ENCODE results near the gene ATE1. TPM values are rescaled to one million over a fixed set of nuclear protein-coding genes. Genes with fewer than 3 reads are reported as not detected.
A peak's percentile ranks its signal among the peaks of the same experiment; 100 is the strongest.
"Not testable (repeated sequence)": the region's sequence is repeated elsewhere in the genome, so short reads cannot be mapped to it uniquely, and the experiment has no call there.

ATE1 gene
- total RNA-seq, 1 donor from 2014 or later, result 24.2 TPM

DNA sequence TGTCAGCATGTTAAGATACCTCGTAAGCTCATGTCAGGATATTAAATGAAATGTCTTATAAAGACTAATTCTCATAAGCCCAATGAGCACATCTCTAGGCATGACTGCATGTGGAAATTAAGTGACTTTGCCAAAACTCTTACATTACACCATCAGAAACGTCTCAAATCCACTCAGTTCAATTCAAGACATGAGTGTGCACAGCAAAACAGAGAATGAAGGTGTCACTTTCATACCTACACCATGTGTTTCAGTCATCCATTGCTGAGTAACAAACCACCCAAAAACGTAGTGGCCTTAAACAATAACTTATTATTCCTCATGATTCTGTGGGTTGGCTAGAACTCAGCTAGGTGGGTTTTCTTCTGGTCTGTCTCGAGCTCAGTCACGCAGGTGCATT, 99.8 kb downstream of the ATE1 start:
- H3K4me1 Mint-ChIP-seq (ENCODE audit: low read depth), result peaks cover 33% of the 10 kb centered on the region
- no peak overlapping the region for H3K27ac Mint-ChIP-seq (ENCODE audit: unreplicated experiment)
- peaks cover 15% of the 10 kb centered on the region for H3K36me3 Mint-ChIP-seq (ENCODE audit: low read depth)
- no peak overlapping the region for H3K4me3 Mint-ChIP-seq (ENCODE audit: unreplicated experiment)
- no peaks in the 10 kb centered on the region for H3K9me3 Mint-ChIP-seq (ENCODE audit: low read depth)
- H3K27me3 Mint-ChIP-seq (ENCODE audit: low read depth), result no peaks in the 10 kb centered on the region
- TF ChIP-seq, protein P1, sequence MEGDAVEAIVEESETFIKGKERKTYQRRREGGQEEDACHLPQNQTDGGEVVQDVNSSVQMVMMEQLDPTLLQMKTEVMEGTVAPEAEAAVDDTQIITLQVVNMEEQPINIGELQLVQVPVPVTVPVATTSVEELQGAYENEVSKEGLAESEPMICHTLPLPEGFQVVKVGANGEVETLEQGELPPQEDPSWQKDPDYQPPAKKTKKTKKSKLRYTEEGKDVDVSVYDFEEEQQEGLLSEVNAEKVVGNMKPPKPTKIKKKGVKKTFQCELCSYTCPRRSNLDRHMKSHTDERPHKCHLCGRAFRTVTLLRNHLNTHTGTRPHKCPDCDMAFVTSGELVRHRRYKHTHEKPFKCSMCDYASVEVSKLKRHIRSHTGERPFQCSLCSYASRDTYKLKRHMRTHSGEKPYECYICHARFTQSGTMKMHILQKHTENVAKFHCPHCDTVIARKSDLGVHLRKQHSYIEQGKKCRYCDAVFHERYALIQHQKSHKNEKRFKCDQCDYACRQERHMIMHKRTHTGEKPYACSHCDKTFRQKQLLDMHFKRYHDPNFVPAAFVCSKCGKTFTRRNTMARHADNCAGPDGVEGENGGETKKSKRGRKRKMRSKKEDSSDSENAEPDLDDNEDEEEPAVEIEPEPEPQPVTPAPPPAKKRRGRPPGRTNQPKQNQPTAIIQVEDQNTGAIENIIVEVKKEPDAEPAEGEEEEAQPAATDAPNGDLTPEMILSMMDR (IDR thresholded peaks at IDR 0.05), result no peak
- DNase-seq (ENCODE audit: low spot score), result no peak

DNA sequence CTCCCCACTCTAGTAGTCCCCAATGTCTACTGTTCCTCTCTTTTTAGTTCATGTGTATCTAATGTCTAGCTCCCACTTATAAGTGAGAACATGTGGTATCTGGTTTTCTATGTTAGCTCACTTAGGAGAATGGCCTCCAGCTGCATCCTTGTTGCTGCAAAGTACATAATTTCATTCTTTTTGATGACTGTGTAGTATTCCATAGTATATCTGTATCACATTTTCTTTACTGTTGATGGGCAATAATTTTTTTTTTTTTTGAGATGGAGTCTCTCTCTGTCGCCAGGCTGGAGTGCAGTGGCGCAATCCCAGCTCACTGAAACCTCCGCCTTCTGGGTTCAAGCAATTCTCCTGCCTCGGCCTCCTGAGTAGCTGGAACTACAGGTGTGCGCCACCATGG, 101.1 kb downstream of the ATE1 start:
- not testable (repeated sequence) for DNase-seq (ENCODE audit: low spot score); H3K27me3 Mint-ChIP-seq (ENCODE audit: low read depth); H3K4me3 Mint-ChIP-seq (ENCODE audit: unreplicated experiment); H3K27ac Mint-ChIP-seq (ENCODE audit: unreplicated experiment); H3K9me3 Mint-ChIP-seq (ENCODE audit: low read depth)
- H3K36me3 Mint-ChIP-seq (ENCODE audit: low read depth), result peaks cover 15% of the 10 kb centered on the region
- peaks cover 29% of the 10 kb centered on the region for H3K4me1 Mint-ChIP-seq (ENCODE audit: low read depth)

DNA sequence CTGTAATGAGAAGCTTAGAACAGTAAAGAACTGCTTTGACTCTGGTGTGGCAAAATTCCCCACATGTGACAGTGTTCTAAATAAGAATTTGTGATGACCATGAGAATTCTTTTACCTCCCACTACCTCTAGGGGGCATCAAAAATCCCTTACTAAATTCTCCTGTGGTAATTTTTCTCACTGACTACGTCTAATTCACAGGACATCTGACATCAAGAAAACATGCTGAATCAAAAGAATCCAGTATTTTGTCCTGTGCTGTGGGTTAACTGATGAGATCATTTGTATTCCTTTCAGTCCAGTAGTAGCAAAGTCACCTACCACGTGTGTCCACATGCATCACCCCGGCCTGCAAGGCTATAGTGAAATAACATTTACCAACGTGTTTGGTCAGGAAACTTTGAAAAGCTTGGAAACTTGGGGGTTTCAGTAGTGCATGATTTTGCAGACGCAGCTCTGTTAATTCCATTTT, 103.8 kb downstream of the ATE1 start:
- no peak for DNase-seq (ENCODE audit: low spot score)
- H3K36me3 Mint-ChIP-seq (ENCODE audit: low read depth), result peaks cover 10% of the 10 kb centered on the region
- no peaks in the 10 kb centered on the region for H3K9me3 Mint-ChIP-seq (ENCODE audit: low read depth)
- H3K27ac Mint-ChIP-seq (ENCODE audit: unreplicated experiment), result peak overlapping the region; percentile 43
- TF ChIP-seq, protein P1 (IDR thresholded peaks at IDR 0.05), result peak; percentile 85
- no peaks in the 10 kb centered on the region for H3K27me3 Mint-ChIP-seq (ENCODE audit: low read depth)
- H3K4me1 Mint-ChIP-seq (ENCODE audit: low read depth), result peaks cover 22% of the 10 kb centered on the region
- no peak overlapping the region for H3K4me3 Mint-ChIP-seq (ENCODE audit: unreplicated experiment)

DNA sequence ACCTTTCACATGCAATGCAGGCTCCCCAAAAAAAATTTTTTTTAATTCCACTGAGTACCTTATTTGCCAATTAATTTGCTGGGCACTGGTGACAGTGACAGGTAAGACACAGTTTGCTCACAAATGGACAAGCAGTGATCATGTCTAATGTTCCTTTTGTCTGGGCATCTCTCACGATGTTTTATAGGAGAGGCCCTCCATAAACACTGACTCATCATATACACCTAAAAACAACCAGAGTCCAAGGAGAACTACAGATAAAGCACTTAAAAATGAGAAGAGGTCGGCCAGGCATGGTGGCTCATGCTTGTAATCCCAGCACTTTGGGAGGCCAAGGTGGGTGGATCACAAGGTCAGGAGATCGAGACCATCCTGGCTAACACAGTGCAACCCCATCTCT, 105.1 kb downstream of the ATE1 start:
- Mint-ChIP-seq H3K27ac (ENCODE audit: unreplicated experiment) (no peak overlapping the region), H3K4me1 (ENCODE audit: low read depth) (peaks cover 22% of the 10 kb centered on the region), H3K4me3 (ENCODE audit: unreplicated experiment) (no peak overlapping the region), H3K36me3 (ENCODE audit: low read depth) (peaks cover 4% of the 10 kb centered on the region), H3K9me3 (ENCODE audit: low read depth) (no peaks in the 10 kb centered on the region), H3K27me3 (ENCODE audit: low read depth) (no peaks in the 10 kb centered on the region)
- TF ChIP-seq, protein P1 (IDR thresholded peaks at IDR 0.05), result no peak
- DNase-seq (ENCODE audit: low spot score), result no peak

DNA sequence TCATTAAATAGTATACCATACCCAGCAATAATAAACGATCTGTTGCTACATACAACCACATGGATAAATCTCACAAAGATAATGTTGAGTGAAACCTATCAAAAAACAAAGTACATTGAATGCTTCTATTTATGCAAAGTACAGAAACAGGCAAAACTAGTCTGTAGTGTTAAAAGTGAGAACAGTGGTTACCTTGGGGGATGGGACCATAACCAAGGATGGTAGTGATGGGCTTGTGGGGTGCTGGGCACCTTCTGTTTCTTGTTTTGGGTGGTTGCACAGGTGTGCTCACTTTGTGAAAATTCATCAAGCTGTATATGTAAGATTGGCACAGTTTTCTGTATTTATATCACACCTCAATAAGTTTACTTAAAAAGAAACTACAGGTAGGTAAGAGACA, 105.7 kb downstream of the ATE1 start:
- H3K27ac Mint-ChIP-seq (ENCODE audit: unreplicated experiment), result no peak overlapping the region
- H3K9me3 Mint-ChIP-seq (ENCODE audit: low read depth), result no peaks in the 10 kb centered on the region
- peaks cover 4% of the 10 kb centered on the region for H3K36me3 Mint-ChIP-seq (ENCODE audit: low read depth)
- H3K4me1 Mint-ChIP-seq (ENCODE audit: low read depth), result peaks cover 22% of the 10 kb centered on the region
- TF ChIP-seq, protein P1 (IDR thresholded peaks at IDR 0.05), result no peak
- H3K27me3 Mint-ChIP-seq (ENCODE audit: low read depth), result no peaks in the 10 kb centered on the region
- no peak overlapping the region for H3K4me3 Mint-ChIP-seq (ENCODE audit: unreplicated experiment)
- DNase-seq (ENCODE audit: low spot score), result no peak

DNA sequence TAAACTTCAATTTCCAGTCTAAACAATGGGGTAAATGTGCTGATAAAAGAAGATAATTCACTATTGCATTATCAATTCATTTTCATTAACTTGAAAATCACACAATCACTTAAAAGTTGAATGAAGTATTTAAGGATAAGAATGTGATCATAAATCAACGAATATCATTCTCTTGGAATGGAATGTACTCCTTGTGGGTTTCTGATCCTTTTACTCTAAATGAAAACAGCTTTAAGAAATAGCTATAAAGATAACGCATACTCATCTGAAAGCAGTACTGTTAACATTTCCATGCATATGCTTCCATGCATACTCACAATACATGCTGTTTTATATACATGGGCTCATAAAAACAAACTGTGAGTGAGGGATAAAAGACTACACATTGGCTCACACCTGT, 108.8 kb downstream of the ATE1 start:
- DNase-seq (ENCODE audit: low spot score), result no peak
- no peak overlapping the region for H3K27ac Mint-ChIP-seq (ENCODE audit: unreplicated experiment)
- TF ChIP-seq, protein P1 (IDR thresholded peaks at IDR 0.05), result no peak
- H3K4me3 Mint-ChIP-seq (ENCODE audit: unreplicated experiment), result no peak overlapping the region
- H3K36me3 Mint-ChIP-seq (ENCODE audit: low read depth), result peaks cover 2% of the 10 kb centered on the region
- H3K27me3 Mint-ChIP-seq (ENCODE audit: low read depth), result no peaks in the 10 kb centered on the region
- H3K9me3 Mint-ChIP-seq (ENCODE audit: low read depth), result no peaks in the 10 kb centered on the region
- H3K4me1 Mint-ChIP-seq (ENCODE audit: low read depth), result peaks cover 9% of the 10 kb centered on the region

All from chondrocyte (in vitro differentiated cells).